ENCODE results near the gene TMEM31. TPM values are rescaled to one million over a fixed set of nuclear protein-coding genes. Genes with fewer than 3 reads are reported as not detected.

Gene TMEM31
- total and polyA plus RNA-seq, 2 donors (not counting 3 experiments of a cell fraction or from before 2014, with no cell fraction given) = not detected

DNA sequence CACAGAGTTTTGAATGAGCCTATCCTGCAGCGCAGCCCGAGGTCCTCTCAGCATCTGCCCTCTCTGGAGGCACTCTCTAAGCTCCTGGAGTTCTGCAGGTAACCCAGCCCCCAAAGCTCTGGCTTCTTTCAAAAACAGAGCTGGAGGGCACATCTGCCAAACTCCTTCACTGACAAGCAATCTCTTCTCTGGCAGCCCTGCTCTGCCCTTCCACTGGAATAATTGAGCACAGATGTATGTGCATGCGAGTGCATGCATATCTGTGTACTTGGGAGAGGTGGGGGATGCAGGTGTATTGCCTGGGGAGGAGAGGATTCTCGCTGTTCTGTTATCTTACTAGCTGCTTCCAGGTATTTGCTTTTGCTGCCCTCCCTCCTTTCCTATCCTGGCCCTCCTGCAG lies 43.7 kb downstream of the TMEM31 start:
- H3K9me1 ChIP-seq (replicated peaks; ENCODE audit: control insufficient read depth, extremely low read depth, insufficient read depth, low read length) = no peaks in the 10 kb centered on the region
- CTCF ChIA-PET = interaction anchor here (0.9 kb wide), 1 partner anchor 39 kb away, joined by 3 read pairs; no protein-coding TSS in a partner anchor
- POLR2A ChIA-PET = no interaction called here
- FAIRE-seq = no peak
- no peak for TF ChIP-seq GATA2 (IDR thresholded peaks at IDR 0.05; ENCODE audit: insufficient read depth, insufficient read length, low read depth, low read length)
- TF ChIP-seq, protein P1, sequence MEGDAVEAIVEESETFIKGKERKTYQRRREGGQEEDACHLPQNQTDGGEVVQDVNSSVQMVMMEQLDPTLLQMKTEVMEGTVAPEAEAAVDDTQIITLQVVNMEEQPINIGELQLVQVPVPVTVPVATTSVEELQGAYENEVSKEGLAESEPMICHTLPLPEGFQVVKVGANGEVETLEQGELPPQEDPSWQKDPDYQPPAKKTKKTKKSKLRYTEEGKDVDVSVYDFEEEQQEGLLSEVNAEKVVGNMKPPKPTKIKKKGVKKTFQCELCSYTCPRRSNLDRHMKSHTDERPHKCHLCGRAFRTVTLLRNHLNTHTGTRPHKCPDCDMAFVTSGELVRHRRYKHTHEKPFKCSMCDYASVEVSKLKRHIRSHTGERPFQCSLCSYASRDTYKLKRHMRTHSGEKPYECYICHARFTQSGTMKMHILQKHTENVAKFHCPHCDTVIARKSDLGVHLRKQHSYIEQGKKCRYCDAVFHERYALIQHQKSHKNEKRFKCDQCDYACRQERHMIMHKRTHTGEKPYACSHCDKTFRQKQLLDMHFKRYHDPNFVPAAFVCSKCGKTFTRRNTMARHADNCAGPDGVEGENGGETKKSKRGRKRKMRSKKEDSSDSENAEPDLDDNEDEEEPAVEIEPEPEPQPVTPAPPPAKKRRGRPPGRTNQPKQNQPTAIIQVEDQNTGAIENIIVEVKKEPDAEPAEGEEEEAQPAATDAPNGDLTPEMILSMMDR (IDR thresholded peaks at IDR 0.05; ENCODE audit: extremely low read depth in 1 of 2, insufficient read depth in 1 of 2, low read depth in 1 of 2, low read length in 2 of 2) = no peak
- no peak for TF ChIP-seq EZH2 (IDR thresholded peaks at IDR 0.05; ENCODE audit: borderline replicate concordance, low read depth, low read length, severe bottlenecking)
- no peak for TF ChIP-seq JUN (IDR thresholded peaks at IDR 0.05; ENCODE audit: borderline replicate concordance, insufficient read depth, insufficient read length, low read depth)
- TF ChIP-seq MYC (IDR thresholded peaks at IDR 0.05; ENCODE audit: low read depth, low read length) = no peak
- TF ChIP-seq, protein P2, sequence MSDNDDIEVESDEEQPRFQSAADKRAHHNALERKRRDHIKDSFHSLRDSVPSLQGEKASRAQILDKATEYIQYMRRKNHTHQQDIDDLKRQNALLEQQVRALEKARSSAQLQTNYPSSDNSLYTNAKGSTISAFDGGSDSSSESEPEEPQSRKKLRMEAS (IDR thresholded peaks at IDR 0.05; ENCODE audit: insufficient read depth, insufficient read length) = no peak
- no peak for TF ChIP-seq POLR2A (IDR thresholded peaks at IDR 0.05; ENCODE audit: low read depth, low read length)
- no peak for TF ChIP-seq POLR2AphosphoS5 (IDR thresholded peaks at IDR 0.05; ENCODE audit: insufficient read depth, low read depth, low read length)
- TF ChIP-seq FOS (IDR thresholded peaks at IDR 0.05; ENCODE audit: borderline replicate concordance, insufficient read depth, low read length) = no peak
- BruUV-seq (replicated peaks) = no TSS peak
- H3K36me3 ChIP-seq (ENCODE audit: control insufficient read depth in 2 of 2, extremely low read depth in 1 of 2, insufficient read depth in 2 of 2, low read length in 2 of 2) = no peaks in the 10 kb centered on the region
- H3K4me3 ChIP-seq (replicated peaks in 1 of 3; ENCODE audit: insufficient read depth in 1 of 3, low read depth in 1 of 3, low read length in 3 of 3) = no peak overlapping the region
- H3K27me3 ChIP-seq (ENCODE audit: control insufficient read depth in 2 of 2, insufficient read depth in 2 of 2, low read length in 2 of 2) = no peaks in the 10 kb centered on the region
- no peaks in the 10 kb centered on the region for H3K4me1 ChIP-seq (ENCODE audit: control insufficient read depth, extremely low read depth, insufficient read depth, low read length)
- no peak overlapping the region for H3K9ac ChIP-seq (replicated peaks; ENCODE audit: extremely low read depth, insufficient read depth, low read length)
- H3K4me2 ChIP-seq (ENCODE audit: insufficient read depth, low read length) = no peak overlapping the region
- no peaks in the 10 kb centered on the region for H3K79me2 ChIP-seq (ENCODE audit: control insufficient read depth, insufficient read depth, low read length)
- intact Hi-C loops (cut with micrococcal nuclease) (no loop called here), dilution Hi-C loops (cut with MboI; ENCODE audit: extremely low pct_ligation_motif_present, low sequenced_read_pairs) (no loop called here)
- no peak overlapping the region for H3K27ac ChIP-seq (ENCODE audit: insufficient read depth, low read depth, low read length)
- H2AFZ ChIP-seq (ENCODE audit: low read depth, low read length) = no peak overlapping the region
- H3K9me3 ChIP-seq (replicated peaks; ENCODE audit: control insufficient read depth, insufficient read depth, low read length) = no peaks in the 10 kb centered on the region
- no peak for DNase-seq (ENCODE audit: low read depth, low spot score)
- H4K20me1 ChIP-seq (replicated peaks; ENCODE audit: control insufficient read depth, extremely low read depth, insufficient read depth, low read length) = no peaks in the 10 kb centered on the region
